HG03558 (cell line): ENCODE data around the gene MBP.
A peak's percentile ranks its signal among the peaks of the same experiment; 100 is the strongest.

Experiments
- ATAC-seq: cut with Tn5 transposase; IDR thresholded peaks from one replicate; pipeline ENCODE4 v1.9.1; 2021; ENCODE audit warnings: moderate number of reproducible peaks; ENCODE audit not compliant: unreplicated experiment; ENCODE audit errors: extremely low read depth

MBP gene

GRCh38 chr18:77116201-77117080, 16.1 kb downstream of the MBP start:
- no peak for ATAC-seq

- ATAC-seq = no peak
Measured at GRCh38 chr18:77115192-77115953, 17.2 kb downstream of the MBP start.

GRCh38 chr18:77114415-77115191, 18.0 kb downstream of the MBP start:
- peak; percentile 93 for ATAC-seq

- no peak for ATAC-seq
Measured at GRCh38 chr18:77114152-77114414, 18.5 kb downstream of the MBP start.

GRCh38 chr18:77113361-77114151, 19.0 kb downstream of the MBP start:
- ATAC-seq = no peak

- ATAC-seq = no peak
Measured at GRCh38 chr18:77112747-77113092, 19.9 kb downstream of the MBP start.

GRCh38 chr18:77111951-77112746, 20.4 kb downstream of the MBP start:
- no peak for ATAC-seq

GRCh38 chr18:77111449-77111848, 21.1 kb downstream of the MBP start:
- no peak for ATAC-seq

GRCh38 chr18:77110936-77111335, 21.6 kb downstream of the MBP start:
- ATAC-seq = no peak

GRCh38 chr18:77110400-77110799, 22.2 kb downstream of the MBP start:
- ATAC-seq = no peak

- no peak for ATAC-seq
Measured at GRCh38 chr18:77109648-77110019, 22.9 kb downstream of the MBP start.

- no peak for ATAC-seq
Measured at GRCh38 chr18:77108821-77109647, 23.5 kb downstream of the MBP start.

GRCh38 chr18:77108001-77108692, 24.4 kb downstream of the MBP start:
- no peak for ATAC-seq

- ATAC-seq = no peak
Measured at GRCh38 chr18:77107292-77107691, 25.3 kb downstream of the MBP start.

- no peak for ATAC-seq
Measured at GRCh38 chr18:77106331-77106730, 26.3 kb downstream of the MBP start.

GRCh38 chr18:77105680-77106079, 26.9 kb downstream of the MBP start:
- ATAC-seq = no peak

GRCh38 chr18:77105028-77105427, 27.6 kb downstream of the MBP start:
- no peak for ATAC-seq

- no peak for ATAC-seq
Measured at GRCh38 chr18:77103991-77104531, 28.5 kb downstream of the MBP start.
